Neural progenitor cell (in vitro differentiated cells): ENCODE results near the gene ANKRD39.

ENCODE experiments used
- CTCF ChIP-seq: fragments of 200-600 bp; sonication (generic); IDR thresholded peaks from 2 replicates; pipeline ENCODE4 v1.5.1; 2017; ENCODE audit warnings: antibody characterized with exemption, mild to moderate bottlenecking
- EZH2 ChIP-seq: fragments of 200-600 bp; sonication (generic); IDR thresholded peaks from 2 replicates; pipeline ENCODE4 v1.6.1; 2017; ENCODE audit warnings: antibody characterized with exemption, mild to moderate bottlenecking, moderate library complexity
- EZH2phosphoT487 ChIP-seq: fragments of 200-600 bp; sonication (generic); IDR thresholded peaks from 2 replicates; pipeline ENCODE4 v1.6.1; 2017; ENCODE audit warnings: antibody characterized with exemption

DNA sequence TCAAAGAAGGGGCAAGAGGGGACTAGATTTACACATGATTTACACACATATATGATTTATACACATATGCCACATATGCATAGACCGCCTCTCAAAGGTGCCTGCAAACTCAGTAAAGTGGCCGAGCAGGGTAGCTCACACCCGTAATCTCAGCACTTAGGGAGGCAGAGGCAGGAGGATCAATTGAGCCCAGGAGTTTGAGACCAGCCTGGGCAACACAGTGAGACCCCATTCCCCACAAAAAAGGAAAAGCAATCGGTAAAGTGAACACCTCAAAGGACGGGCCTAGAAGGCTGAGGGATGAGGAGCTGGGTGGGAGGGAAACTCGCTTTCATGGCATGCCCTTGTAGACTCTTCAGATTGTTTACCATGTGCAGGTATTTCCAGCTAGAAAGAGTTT is 5.1 kb downstream of the ANKRD39 start:
- TF ChIP-seq CTCF (no peak), EZH2 (no peak), EZH2phosphoT487 (no peak)
